ENCODE data around the gene FZR1.

The FZR1 gene

GRCh38 chr19:3518659-3519058, 12.5 kb downstream of the FZR1 start:
- no peaks in the 10 kb centered on the region for H3K9me3 ChIP-seq (ENCODE audit: low read length)
- no peaks in the 10 kb centered on the region for H3K4me1 ChIP-seq (ENCODE audit: insufficient read depth, low read length)
- no peak overlapping the region for H2AFZ ChIP-seq (ENCODE audit: low read depth, low read length)
- no peak overlapping the region for H3K4me3 ChIP-seq (ENCODE audit: low read length)
- H3K36me3 ChIP-seq (ENCODE audit: insufficient read depth, low read length): peaks cover 44% of the 10 kb centered on the region
- no peaks in the 10 kb centered on the region for H3K27me3 ChIP-seq (ENCODE audit: insufficient read depth, low read length)

GRCh38 chr19:3519126-3519525, 13.0 kb downstream of the FZR1 start:
- H3K4me3 ChIP-seq (ENCODE audit: low read length): no peak overlapping the region
- no peaks in the 10 kb centered on the region for H3K4me1 ChIP-seq (ENCODE audit: insufficient read depth, low read length)
- no peaks in the 10 kb centered on the region for H3K27me3 ChIP-seq (ENCODE audit: insufficient read depth, low read length)
- peaks cover 45% of the 10 kb centered on the region for H3K36me3 ChIP-seq (ENCODE audit: insufficient read depth, low read length)
- no peaks in the 10 kb centered on the region for H3K9me3 ChIP-seq (ENCODE audit: low read length)
- no peak overlapping the region for H2AFZ ChIP-seq (ENCODE audit: low read depth, low read length)

- Histone ChIP-seq H2AFZ (ENCODE audit: low read depth, low read length) (no peak overlapping the region), H3K4me1 (ENCODE audit: insufficient read depth, low read length) (no peaks in the 10 kb centered on the region), H3K4me3 (ENCODE audit: low read length) (no peak overlapping the region), H3K27me3 (ENCODE audit: insufficient read depth, low read length) (no peaks in the 10 kb centered on the region), H3K36me3 (ENCODE audit: insufficient read depth, low read length) (peaks cover 56% of the 10 kb centered on the region), H3K9me3 (ENCODE audit: low read length) (no peaks in the 10 kb centered on the region)
Observed at GRCh38 chr19:3520166-3521103, 14.3 kb downstream of the FZR1 start.

GRCh38 chr19:3521104-3521445, 15.0 kb downstream of the FZR1 start:
- Histone ChIP-seq H3K9me3 (ENCODE audit: low read length) (no peaks in the 10 kb centered on the region), H2AFZ (ENCODE audit: low read depth, low read length) (no peak overlapping the region), H3K4me1 (ENCODE audit: insufficient read depth, low read length) (no peaks in the 10 kb centered on the region), H3K36me3 (ENCODE audit: insufficient read depth, low read length) (peaks cover 58% of the 10 kb centered on the region), H3K4me3 (ENCODE audit: low read length) (no peak overlapping the region), H3K27me3 (ENCODE audit: insufficient read depth, low read length) (no peaks in the 10 kb centered on the region)

- H3K4me3 ChIP-seq (ENCODE audit: low read length): no peak overlapping the region
- peaks cover 66% of the 10 kb centered on the region for H3K36me3 ChIP-seq (ENCODE audit: insufficient read depth, low read length)
Observed at GRCh38 chr19:3522421-3523360, 16.6 kb downstream of the FZR1 start.

GRCh38 chr19:3523361-3524077, 17.4 kb downstream of the FZR1 start:
- H3K9me3 ChIP-seq (ENCODE audit: low read length): no peaks in the 10 kb centered on the region
- H2AFZ ChIP-seq (ENCODE audit: low read depth, low read length): no peak overlapping the region
- no peaks in the 10 kb centered on the region for H3K4me1 ChIP-seq (ENCODE audit: insufficient read depth, low read length)
- peaks cover 69% of the 10 kb centered on the region for H3K36me3 ChIP-seq (ENCODE audit: insufficient read depth, low read length)
- no peak overlapping the region for H3K4me3 ChIP-seq (ENCODE audit: low read length)
- no peaks in the 10 kb centered on the region for H3K27me3 ChIP-seq (ENCODE audit: insufficient read depth, low read length)

More at GRCh38 chr19:3522421-3523360, 16.6 kb downstream of the FZR1 start:
- H3K4me1 ChIP-seq (ENCODE audit: insufficient read depth, low read length): no peaks in the 10 kb centered on the region
- H3K9me3 ChIP-seq (ENCODE audit: low read length): no peaks in the 10 kb centered on the region
- no peaks in the 10 kb centered on the region for H3K27me3 ChIP-seq (ENCODE audit: insufficient read depth, low read length)
- H2AFZ ChIP-seq (ENCODE audit: low read depth, low read length): no peak overlapping the region

GRCh38 chr19:3524078-3524842, 18.1 kb downstream of the FZR1 start:
- no peak overlapping the region for H2AFZ ChIP-seq (ENCODE audit: low read depth, low read length)
- H3K9me3 ChIP-seq (ENCODE audit: low read length): no peaks in the 10 kb centered on the region
- no peaks in the 10 kb centered on the region for H3K27me3 ChIP-seq (ENCODE audit: insufficient read depth, low read length)
- H3K4me3 ChIP-seq (ENCODE audit: low read length): no peak overlapping the region
- no peaks in the 10 kb centered on the region for H3K4me1 ChIP-seq (ENCODE audit: insufficient read depth, low read length)
- H3K36me3 ChIP-seq (ENCODE audit: insufficient read depth, low read length): peaks cover 62% of the 10 kb centered on the region

GRCh38 chr19:3524904-3525451, 18.9 kb downstream of the FZR1 start:
- Histone ChIP-seq H3K27me3 (ENCODE audit: insufficient read depth, low read length) (no peaks in the 10 kb centered on the region), H2AFZ (ENCODE audit: low read depth, low read length) (no peak overlapping the region), H3K9me3 (ENCODE audit: low read length) (no peaks in the 10 kb centered on the region), H3K4me3 (ENCODE audit: low read length) (no peak overlapping the region), H3K4me1 (ENCODE audit: insufficient read depth, low read length) (no peaks in the 10 kb centered on the region), H3K36me3 (ENCODE audit: insufficient read depth, low read length) (peaks cover 55% of the 10 kb centered on the region)

- H3K4me1 ChIP-seq (ENCODE audit: insufficient read depth, low read length): no peaks in the 10 kb centered on the region
- no peaks in the 10 kb centered on the region for H3K27me3 ChIP-seq (ENCODE audit: insufficient read depth, low read length)
- no peak overlapping the region for H2AFZ ChIP-seq (ENCODE audit: low read depth, low read length)
- peaks cover 57% of the 10 kb centered on the region for H3K36me3 ChIP-seq (ENCODE audit: insufficient read depth, low read length)
- H3K4me3 ChIP-seq (ENCODE audit: low read length): no peak overlapping the region
- H3K9me3 ChIP-seq (ENCODE audit: low read length): no peaks in the 10 kb centered on the region
Observed at GRCh38 chr19:3526507-3527237, 20.6 kb downstream of the FZR1 start.

- Histone ChIP-seq H3K9me3 (ENCODE audit: low read length) (no peaks in the 10 kb centered on the region), H3K36me3 (ENCODE audit: insufficient read depth, low read length) (peaks cover 58% of the 10 kb centered on the region), H3K4me1 (ENCODE audit: insufficient read depth, low read length) (no peaks in the 10 kb centered on the region), H2AFZ (ENCODE audit: low read depth, low read length) (no peak overlapping the region), H3K27me3 (ENCODE audit: insufficient read depth, low read length) (no peaks in the 10 kb centered on the region), H3K4me3 (ENCODE audit: low read length) (no peak overlapping the region)
Observed at GRCh38 chr19:3527238-3527910, 21.3 kb downstream of the FZR1 start.

GRCh38 chr19:3528080-3528479, 22.0 kb downstream of the FZR1 start:
- Histone ChIP-seq H3K36me3 (ENCODE audit: insufficient read depth, low read length) (peaks cover 64% of the 10 kb centered on the region), H3K27me3 (ENCODE audit: insufficient read depth, low read length) (no peaks in the 10 kb centered on the region), H3K4me1 (ENCODE audit: insufficient read depth, low read length) (no peaks in the 10 kb centered on the region), H2AFZ (ENCODE audit: low read depth, low read length) (no peak overlapping the region), H3K9me3 (ENCODE audit: low read length) (no peaks in the 10 kb centered on the region), H3K4me3 (ENCODE audit: low read length) (no peak overlapping the region)
